Lower leg skin (tissue), 4 donors: ENCODE data around the gene ADARB2. TPM values are rescaled to one million over a fixed set of nuclear protein-coding genes. Genes with fewer than 3 reads are reported as not detected.

ENCODE experiments used
- DNase-seq, 2 donors: peaks; one replicate each; pipeline ENCODE4 v3.0.0-alpha.2; 2019; ENCODE audit warnings: low spot score in 2 of 2
- H3K4me3 ChIP-seq: fragments of 200-600 bp; sonication (generic); 2 replicates; pipeline ENCODE4 v1.5.1; 2017; ENCODE audit warnings: mild to moderate bottlenecking, low read depth; ENCODE audit not compliant: poor library complexity, severe bottlenecking
- POLR2A ChIP-seq, 2 donors: fragments of 450-650 bp; IDR thresholded peaks; one replicate each; pipeline ENCODE4 v1.6.1; 2016 to 2017; ENCODE audit warnings: antibody characterized with exemption in 2 of 2, mild to moderate bottlenecking in 1 of 2, moderate library complexity in 1 of 2
- WGBS, 2 donors: methylation state at CpG; one replicate each; pipeline ENCODE4 v1.1.5; 2018; 5-methylcytosine and 5-hydroxymethylcytosine counted together
- intact Hi-C: fragments of 100-400 bp; cut with DNase I; formaldehyde crosslinking; loops from one replicate; pipeline ENCODE4 v1.15.0; 2023; ENCODE audit warnings: low total_unique reads
- total RNA-seq, 4 donors: library from RNA; depleted of rRNA; stranded (reverse); fragments of >200 nt; gene quantifications; one replicate each; pipeline ENCODE4 v1.1.0, GENCODE V29; 2016
- TF ChIP-seq, protein P1 (sequence below), 3 donors: fragments of 450-650 bp; IDR thresholded peaks; one replicate each; pipeline ENCODE4 v1.5.1; 2016; ENCODE audit warnings: antibody characterized with exemption in 3 of 3, mild to moderate bottlenecking in 3 of 3, moderate library complexity in 2 of 3

Gene ADARB2
- total RNA-seq, 4 donors from 2014 or later: 0.72 to 3.6 (median 1.8) TPM

GRCh38 chr10:1741450-1741849 is 4.1 kb upstream of the ADARB2 start:
- intact Hi-C loops: no loop called here
- no peak overlapping the region for H3K4me3 ChIP-seq
- DNase-seq: no peak
- 44 to 50% methylated on average over 2 of the region's 2 CpGs for whole genome bisulfite sequencing, 2 donors
- TF ChIP-seq, protein P1, sequence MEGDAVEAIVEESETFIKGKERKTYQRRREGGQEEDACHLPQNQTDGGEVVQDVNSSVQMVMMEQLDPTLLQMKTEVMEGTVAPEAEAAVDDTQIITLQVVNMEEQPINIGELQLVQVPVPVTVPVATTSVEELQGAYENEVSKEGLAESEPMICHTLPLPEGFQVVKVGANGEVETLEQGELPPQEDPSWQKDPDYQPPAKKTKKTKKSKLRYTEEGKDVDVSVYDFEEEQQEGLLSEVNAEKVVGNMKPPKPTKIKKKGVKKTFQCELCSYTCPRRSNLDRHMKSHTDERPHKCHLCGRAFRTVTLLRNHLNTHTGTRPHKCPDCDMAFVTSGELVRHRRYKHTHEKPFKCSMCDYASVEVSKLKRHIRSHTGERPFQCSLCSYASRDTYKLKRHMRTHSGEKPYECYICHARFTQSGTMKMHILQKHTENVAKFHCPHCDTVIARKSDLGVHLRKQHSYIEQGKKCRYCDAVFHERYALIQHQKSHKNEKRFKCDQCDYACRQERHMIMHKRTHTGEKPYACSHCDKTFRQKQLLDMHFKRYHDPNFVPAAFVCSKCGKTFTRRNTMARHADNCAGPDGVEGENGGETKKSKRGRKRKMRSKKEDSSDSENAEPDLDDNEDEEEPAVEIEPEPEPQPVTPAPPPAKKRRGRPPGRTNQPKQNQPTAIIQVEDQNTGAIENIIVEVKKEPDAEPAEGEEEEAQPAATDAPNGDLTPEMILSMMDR (IDR thresholded peaks at IDR 0.05): no peak
- TF ChIP-seq POLR2A (IDR thresholded peaks at IDR 0.05): no peak

- WGBS, 2 donors: 62 to 68% methylated on average over 14 of the region's 14 CpGs
- no peak for DNase-seq
- no peak overlapping the region for H3K4me3 ChIP-seq
- intact Hi-C loops: no loop called here
- TF ChIP-seq, protein P1 (IDR thresholded peaks at IDR 0.05): no peak
- TF ChIP-seq POLR2A (IDR thresholded peaks at IDR 0.05): no peak
Observed at GRCh38 chr10:1739751-1740150, 2.4 kb upstream of the ADARB2 start.

GRCh38 chr10:1738950-1739349 is 1.6 kb upstream of the ADARB2 start:
- no peak for TF ChIP-seq POLR2A (IDR thresholded peaks at IDR 0.05)
- TF ChIP-seq, protein P1 (IDR thresholded peaks at IDR 0.05): no peak
- WGBS, 2 donors: 53% methylated on average over 5 of the region's 5 CpGs
- H3K4me3 ChIP-seq: no peak overlapping the region
- intact Hi-C loops: no loop called here
- DNase-seq: no peak

DNA sequence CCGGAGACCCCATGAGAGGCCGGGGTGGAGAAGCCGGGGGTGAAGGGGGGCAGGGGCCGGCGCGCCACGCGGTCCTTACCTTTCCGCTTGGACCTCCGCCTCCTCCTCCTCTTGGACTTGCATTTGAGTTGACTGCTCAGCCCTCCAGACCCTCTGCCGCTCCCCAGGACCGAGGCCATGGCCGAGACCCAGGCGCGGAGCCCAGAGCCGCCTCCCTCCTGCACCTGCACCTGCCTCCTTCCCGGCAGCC is 428 bp downstream of the ADARB2 start:
- intact Hi-C loops: no loop called here
- no peak for DNase-seq
- TF ChIP-seq POLR2A (IDR thresholded peaks at IDR 0.05): no peak
- TF ChIP-seq, protein P1 (IDR thresholded peaks at IDR 0.05): no peak
- WGBS, 2 donors: 1 to 8% methylated on average over 11 to 17 of the region's 17 CpGs
- H3K4me3 ChIP-seq: no peak overlapping the region

- H3K4me3 ChIP-seq: no peak overlapping the region
Observed at GRCh38 chr10:1736144-1736971, 967 bp downstream of the ADARB2 start.

More at GRCh38 chr10:1736144-1736971, 967 bp downstream of the ADARB2 start:
- WGBS, 2 donors: 8 to 9% methylated on average over 29 to 37 of the region's 43 CpGs
- DNase-seq: no peak
- TF ChIP-seq, protein P1 (IDR thresholded peaks at IDR 0.05): no peak
- TF ChIP-seq POLR2A (IDR thresholded peaks at IDR 0.05): no peak
- intact Hi-C loops: no loop called here
